HG03196 (cell line): ENCODE data around the gene SYMPK.

Source experiments
- ATAC-seq: cut with Tn5 transposase; IDR thresholded peaks from one replicate; pipeline ENCODE4 v1.9.1; 2021; ENCODE audit not compliant: unreplicated experiment

SYMPK gene

GRCh38 chr19:45782820-45783785 lies 79.8 kb downstream of the SYMPK start:
- no peak for ATAC-seq

DNA sequence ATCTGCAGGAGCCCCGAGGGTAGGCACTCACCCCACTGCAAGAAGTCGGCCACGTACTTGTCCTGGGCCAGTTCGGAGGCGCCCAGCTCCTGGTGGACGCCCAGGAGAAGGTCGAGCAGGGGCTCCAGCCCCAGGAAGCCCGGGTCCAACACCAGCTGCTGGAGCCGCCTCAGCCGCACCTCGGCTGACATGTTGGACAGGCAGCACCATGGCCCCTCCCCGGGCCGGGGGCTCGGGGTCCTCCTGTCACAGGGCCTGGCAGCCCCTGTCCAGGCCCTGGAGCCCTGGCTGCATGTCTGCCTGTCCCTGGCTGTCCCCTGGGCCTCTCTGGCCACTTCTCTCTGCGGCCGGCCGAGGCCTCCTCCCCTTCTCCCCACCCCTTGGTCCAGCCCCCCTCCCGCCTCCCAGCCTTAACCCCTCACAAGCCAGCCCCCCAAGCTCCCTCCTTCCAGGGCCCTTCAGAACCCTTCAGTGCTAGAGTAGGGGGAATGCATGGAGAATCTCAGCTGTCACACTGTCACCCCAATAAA lies 80.7 kb downstream of the SYMPK start, which contains the start of gene DMPK:
TSS of gene DMPK (minus strand) at position 329 of the 530 bp plus-strand sequence. CDS start at position 191, 138 bp downstream.
- ATAC-seq, result no peak

DNA sequence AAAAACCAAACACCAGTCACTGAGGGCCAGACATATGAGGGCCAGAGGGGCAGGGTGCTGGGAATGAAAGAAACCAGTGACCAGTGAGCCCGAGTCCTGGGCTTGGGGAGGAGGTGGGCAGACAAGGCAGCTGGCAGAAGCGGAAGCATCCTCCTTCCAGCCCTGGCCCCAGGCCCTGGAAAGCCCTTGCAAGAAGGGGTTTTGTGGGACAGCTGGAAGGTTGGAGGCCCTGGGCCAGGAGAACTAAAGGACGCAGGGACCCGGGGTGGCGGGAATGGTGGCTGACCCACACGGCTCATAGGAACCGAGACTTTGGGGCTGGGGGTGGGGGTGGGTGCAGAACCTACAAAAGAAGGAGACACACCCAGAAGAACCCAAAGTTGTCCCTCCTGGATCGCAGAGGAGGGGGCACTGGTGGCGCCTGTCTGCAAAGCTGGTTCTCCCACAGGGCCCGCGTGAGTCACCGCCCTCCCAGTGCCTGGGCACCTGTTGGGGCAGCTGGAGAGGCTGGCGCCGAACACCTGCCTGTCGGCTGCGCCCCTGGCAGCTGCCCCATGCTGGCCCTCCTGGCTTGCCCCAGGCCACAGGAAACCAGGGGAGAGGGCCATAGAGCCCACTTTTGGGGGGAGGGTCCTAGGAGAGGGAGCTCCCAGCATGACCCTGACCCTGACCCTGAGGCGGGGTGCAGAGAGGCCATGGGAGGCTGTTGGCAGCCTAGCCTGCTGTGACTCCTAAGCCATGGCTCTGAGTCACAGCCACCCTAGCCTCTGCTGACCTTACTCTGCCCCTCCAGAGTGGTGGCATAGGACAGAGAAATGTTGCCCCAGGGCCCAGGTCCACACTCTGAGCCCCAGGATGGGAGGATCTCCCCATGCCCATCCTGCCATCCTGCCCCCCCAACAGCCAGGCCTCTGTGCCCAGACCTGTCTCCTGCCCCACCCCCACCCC lies 81.5 kb downstream of the SYMPK start:
- ATAC-seq, result no peak

GRCh38 chr19:45780448-45781213 lies 82.3 kb downstream of the SYMPK start:
- ATAC-seq, result no peak

- no peak for ATAC-seq
Measured at GRCh38 chr19:45780146-45780447, 82.8 kb downstream of the SYMPK start.

DNA sequence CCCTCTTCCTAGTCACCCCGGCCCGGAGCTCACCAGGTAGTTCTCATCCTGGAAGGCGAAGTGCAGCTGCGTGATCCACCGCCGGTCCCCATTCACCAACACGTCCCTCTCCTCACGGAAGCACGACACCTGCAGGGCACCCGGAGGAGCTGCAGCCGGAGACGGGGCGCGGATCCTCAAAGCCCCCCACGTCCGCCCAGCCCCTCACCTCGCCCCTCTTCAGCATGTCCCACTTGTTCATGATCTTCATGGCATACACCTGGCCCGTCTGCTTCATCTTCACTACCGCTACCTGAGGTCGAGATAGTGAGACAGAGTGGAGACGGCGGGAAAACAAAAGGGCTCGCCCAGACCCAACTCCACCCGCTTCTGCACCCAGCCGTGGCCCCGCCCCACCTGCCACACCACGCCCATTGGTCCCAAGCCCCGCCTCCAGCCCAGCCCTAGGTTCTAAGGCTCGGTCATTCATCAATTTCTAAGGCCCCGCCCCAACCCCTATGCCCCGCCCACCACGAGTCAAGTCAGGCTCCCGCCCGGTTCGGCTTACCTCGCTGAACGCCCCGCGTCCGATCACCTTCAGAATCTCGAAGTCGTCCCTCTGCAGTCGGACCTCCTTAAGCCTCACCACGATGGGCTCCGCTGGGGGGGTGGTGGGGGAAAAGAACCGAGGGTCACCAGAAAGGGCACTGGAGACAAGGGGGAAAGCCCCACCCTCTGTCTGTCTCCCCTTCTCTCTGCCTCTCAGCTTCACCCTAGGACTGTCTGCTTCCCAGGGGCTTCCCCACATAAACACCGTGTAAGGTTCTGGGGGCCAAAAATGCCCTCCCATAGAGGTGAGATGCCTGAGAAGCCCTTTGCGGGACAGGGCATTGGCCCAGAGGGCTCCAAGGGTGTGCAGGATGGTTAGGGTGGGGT lies 83.5 kb downstream of the SYMPK start:
- ATAC-seq, result peak; percentile 66

GRCh38 chr19:45778010-45778661 lies 84.8 kb downstream of the SYMPK start:
- ATAC-seq, result no peak

- ATAC-seq, result no peak
Measured at GRCh38 chr19:45777395-45777961, 85.5 kb downstream of the SYMPK start.

DNA sequence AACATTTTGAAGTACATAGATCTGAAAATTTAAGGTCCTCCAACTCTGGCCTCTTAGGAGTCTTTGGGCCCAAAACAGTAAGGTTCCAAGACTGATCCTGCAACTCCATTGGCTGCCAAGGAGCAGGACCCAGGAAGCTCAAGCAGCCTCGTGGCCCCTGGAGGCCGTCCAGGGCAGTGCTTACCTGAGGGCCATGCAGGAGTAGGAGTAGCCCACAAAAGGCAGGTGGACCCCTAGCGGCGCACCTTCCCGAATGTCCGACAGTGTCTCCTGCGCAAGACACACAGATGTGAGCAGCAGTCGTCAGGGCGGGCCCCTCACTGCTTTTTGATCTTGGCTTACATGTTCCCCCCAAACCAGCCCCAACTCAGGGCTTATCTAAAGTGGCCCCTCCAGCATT lies 88.2 kb downstream of the SYMPK start:
- no peak for ATAC-seq

DNA sequence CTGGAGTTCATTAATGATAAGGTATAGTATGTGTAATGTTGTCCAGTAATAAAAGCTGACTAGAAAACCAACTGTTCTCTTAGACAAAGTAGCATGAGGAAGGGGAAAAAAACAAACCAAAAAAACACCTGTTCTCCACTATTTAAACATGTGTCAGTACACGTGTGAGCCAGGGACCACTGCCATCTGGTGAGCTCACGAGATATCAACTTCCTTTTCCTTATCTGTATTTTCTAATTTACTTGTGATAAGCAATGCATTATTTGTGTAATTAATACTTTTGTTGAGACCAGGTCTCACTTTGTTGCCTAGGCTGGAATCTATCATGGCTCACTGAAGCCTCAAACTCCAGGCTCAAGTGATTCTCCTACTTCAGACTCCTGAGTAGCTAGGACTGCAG lies 89.6 kb downstream of the SYMPK start:
- ATAC-seq, result no peak

DNA sequence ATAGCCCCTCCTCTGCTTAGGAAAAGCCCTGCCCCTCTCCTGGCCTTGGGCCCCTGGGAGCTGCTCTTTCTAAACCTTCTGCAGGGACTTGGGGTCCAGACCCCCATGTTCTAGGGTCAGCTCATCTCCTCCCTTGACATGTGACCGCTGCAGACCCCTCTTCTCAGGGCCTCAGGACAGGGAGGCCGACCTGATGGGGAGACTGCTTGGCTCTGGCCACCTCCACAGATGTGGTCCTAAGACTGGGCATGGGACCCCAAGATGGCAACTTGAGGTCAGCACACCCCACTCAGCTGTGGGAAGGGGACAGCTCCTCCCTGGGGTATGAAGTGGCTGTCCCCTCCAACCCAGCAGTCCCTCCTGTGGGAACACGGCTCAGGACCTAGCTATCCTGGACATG lies 90.0 kb downstream of the SYMPK start:
- ATAC-seq, result no peak

DNA sequence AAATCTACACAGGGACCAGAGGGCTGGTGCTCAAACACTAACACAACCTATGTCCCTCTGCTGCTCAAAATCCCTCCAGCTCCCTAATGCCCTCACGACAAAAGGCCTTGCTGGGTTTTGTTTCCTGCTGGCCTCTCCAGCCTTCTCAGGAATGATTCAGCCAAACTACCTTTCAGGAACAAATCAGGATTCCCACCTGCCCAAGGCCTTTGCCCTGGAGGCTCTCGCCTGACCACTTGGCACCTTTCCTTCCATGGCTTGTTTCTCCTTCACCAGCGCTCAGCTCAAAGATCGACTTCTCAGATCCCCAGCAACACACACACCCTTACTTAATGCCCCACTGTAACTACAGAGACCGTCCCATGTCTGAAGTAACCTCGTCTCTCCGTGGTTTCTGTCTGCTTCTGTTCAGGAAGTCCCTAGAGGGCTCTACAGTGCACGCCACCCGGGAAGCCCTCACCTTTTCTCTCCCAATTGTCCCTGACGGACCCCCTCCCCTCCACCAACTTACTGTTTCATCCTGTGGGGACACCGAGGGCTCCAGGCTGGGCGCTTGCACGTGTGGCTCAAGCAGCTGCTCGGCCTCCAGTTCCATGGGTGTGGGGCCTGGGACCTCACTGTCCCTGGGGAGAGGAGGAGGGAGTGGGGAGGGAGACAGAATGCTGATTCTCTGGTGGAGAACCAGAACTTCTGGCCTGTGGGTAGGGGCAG lies 90.7 kb downstream of the SYMPK start:
- no peak for ATAC-seq

DNA sequence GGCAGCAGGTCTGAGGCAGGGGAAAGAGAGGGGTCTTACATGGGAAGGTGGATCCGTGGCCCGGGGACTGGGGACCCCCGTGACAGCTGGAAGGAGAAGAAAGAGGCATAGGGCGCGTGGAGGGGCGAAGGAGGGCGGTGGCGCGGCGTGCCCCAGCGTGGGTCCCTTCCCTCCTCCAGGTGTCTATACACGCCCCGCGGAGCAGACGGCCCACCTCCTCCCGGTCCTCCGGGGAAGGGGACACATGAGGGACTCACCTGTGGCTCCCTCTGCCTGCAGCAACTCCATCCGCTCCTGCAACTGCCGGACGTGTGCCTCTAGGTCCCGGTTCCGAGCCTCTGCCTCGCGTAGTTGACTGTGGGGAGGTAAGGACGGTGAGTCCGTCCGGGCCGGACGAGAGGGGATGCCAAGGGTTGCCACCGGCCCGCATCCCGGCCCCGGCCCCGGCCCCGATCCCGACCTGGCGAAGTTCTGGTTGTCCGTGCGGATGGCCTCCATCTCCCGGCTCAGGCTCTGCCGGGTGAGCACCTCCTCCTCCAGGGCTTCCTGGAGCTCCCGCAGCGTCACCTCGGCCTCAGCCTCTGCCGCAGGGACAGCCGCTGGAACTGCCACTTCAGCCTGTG lies 91.5 kb downstream of the SYMPK start:
- no peak for ATAC-seq

DNA sequence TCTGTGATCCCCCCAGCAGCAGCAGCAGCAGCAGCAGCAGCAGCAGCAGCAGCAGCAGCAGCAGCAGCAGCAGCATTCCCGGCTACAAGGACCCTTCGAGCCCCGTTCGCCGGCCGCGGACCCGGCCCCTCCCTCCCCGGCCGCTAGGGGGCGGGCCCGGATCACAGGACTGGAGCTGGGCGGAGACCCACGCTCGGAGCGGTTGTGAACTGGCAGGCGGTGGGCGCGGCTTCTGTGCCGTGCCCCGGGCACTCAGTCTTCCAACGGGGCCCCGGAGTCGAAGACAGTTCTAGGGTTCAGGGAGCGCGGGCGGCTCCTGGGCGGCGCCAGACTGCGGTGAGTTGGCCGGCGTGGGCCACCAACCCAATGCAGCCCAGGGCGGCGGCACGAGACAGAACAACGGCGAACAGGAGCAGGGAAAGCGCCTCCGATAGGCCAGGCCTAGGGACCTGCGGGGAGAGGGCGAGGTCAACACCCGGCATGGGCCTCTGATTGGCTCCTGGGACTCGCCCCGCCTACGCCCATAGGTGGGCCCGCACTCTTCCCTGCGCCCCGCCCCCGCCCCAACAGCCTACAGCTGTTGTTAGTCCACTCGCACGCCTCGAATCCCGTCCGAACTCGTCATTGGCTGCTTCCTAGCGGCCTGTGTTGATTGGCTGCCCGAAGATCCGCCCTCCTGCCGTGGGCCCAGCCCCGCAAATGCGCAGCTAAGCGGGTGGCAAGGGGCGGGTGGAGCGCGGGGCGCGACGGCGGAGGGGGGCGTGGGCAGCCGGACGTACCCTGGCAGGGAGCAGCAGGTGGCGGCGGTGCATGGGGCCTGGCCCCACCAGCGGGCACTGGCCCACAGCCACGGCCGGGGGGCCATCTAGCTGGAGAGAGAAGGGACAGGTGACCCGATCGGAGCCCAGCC lies 92.5 kb downstream of the SYMPK start:
- peak; percentile 42 for ATAC-seq

DNA sequence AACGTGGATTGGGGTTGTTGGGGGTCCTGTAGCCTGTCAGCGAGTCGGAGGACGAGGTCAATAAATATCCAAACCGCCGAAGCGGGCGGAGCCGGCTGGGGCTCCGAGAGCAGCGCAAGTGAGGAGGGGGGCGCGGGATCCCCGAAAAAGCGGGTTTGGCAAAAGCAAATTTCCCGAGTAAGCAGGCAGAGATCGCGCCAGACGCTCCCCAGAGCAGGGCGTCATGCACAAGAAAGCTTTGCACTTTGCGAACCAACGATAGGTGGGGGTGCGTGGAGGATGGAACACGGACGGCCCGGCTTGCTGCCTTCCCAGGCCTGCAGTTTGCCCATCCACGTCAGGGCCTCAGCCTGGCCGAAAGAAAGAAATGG lies 93.1 kb downstream of the SYMPK start:
- no peak for ATAC-seq

- ATAC-seq, result peak; percentile 44
Measured at GRCh38 chr19:45768984-45769782, 93.8 kb downstream of the SYMPK start, which contains the start of gene SIX5. TSS of gene SIX5 (minus strand) at chr19:45769252. CDS start at chr19:45768844, 408 bp downstream.
